ENCODE data around the gene ACACA.

Gene ACACA

DNA sequence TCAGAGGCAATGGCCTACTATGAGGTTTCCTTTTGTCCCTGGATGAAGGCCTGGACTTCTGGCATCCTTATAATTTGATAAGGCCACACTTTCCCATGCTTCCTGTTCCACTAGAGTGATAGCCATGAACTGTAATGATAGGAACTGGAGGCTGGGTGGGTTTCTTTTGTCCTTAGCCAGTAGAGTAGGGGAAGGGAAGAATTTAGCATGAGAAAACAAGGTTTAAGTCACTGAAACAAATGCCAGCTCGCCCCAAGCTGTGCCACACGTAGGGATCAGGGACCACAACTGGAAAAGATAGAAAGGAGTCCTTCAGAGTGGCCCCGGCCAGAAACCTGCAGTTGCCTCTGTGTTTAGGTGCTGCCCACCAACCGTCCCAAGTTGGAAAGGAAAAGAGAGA is 111.7 kb downstream of the ACACA start:
- DNase-seq (ENCODE audit: low read depth in 4 of 4, low spot score in 1 of 4) = no peak

DNA sequence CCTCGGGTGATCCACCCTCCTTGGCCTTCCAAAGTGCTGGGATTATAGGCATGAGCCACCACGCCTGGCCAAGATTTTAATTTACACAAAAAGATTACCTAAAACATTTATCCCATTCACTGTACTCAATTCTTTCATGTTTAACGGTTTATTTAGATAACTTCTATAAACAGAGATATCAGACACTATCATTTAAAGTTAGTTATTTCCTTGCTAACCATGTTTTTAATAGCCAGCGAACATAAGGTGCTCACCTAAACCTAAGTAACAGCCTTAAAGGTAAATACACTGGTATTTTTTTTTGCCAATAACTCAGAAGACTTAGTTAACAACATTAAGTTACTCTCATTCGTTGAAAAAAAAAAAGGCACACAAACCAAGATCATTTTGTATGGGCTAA is 112.9 kb downstream of the ACACA start:
- DNase-seq (ENCODE audit: low read depth in 4 of 4, low spot score in 1 of 4) = no peak

DNA sequence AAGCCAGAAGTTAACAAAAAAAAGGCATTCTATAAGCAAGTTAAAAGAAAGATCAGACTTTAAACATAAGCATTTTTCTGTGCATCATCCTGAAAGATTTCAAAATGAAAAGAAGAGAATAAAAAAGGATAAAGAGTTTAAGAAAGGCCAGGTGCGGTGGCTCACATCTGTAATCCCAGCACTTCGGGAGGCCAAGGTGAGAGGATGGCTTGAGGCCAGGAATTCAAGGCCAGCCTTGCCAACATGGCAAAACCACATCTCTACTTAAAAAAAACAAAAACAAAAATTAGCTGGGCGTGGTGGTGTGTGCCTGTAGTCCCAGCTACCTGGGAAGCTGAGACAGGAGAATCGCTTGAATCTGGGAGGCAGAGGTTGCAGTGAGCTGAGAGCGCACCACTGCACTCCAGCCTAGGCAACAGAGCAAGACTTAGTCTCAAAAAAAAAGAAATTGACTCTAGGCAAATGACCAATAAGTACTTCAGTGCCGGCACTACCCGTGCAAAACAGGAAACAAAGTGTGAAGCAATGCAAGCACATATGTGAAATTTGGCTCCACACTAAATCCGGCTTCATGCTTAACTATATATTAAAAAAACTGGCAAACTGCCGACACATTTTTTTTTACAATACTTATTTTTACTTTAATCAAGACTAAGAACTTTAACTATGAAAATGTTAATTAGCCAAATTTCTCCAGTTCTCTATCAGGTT is 114.1 kb downstream of the ACACA start:
- DNase-seq (ENCODE audit: low read depth in 4 of 4, low spot score in 1 of 4) = no peak

DNA sequence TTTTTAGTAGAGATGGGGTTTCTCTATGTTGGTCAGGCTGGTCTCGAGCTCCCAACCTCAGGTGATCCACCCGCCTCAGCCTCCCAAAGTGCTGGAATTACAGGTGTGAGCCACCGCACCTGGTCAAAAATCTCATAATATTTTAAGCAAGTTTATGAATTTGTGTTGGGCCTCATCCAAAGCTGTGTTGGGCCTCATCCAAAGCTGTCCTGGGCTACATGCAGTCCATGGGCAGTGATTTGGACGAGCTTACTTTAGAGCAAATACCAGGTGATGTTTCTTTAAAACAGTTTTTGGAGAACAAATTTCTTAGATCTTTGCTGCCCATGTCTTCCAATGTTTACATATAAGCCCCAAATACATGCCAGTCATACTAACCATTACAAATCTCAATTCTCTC is 115.3 kb downstream of the ACACA start:
- DNase-seq (ENCODE audit: low read depth in 4 of 4, low spot score in 1 of 4) = no peak

DNA sequence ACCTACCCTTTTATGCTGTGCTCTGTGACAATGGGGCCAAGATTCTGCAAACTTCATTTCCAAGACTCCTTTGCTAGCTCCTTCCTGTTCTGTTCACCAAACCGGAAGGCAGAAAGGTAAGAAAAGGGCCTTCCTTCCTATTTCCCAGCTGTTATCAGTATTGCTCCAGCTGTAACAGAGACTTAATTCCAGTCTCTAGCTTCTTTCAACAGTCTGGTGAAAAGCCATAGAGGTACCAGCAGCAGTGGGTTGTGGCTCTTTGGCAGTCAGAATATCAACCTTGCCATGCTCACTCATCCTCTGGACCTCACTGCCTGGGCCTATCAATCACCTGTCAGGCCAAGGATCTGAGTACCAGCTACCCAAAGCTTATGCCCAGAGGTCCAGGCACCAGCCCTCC is 120.2 kb downstream of the ACACA start:
- no peak for DNase-seq (ENCODE audit: low read depth in 4 of 4, low spot score in 1 of 4)

DNA sequence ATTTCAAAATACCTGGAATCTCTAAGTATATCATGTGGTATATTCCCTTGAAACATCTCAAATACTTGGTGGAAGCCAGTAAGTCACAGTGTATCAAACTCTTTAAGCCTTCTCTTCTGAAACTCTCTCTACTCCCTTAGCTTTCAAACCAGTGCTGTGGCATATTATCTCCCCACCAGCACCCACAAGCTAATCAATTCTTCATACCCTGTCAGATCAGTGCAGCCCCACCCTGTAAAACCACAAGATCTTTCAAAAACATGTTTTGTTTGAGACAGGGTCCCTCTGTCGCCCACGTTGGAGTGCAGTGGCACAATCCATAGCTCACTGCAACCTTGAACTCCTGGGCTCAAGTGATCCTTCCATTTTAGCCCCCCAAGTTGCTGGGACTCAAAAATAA is 122.4 kb downstream of the ACACA start:
- no peak for DNase-seq (ENCODE audit: low read depth in 4 of 4, low spot score in 1 of 4)

DNA sequence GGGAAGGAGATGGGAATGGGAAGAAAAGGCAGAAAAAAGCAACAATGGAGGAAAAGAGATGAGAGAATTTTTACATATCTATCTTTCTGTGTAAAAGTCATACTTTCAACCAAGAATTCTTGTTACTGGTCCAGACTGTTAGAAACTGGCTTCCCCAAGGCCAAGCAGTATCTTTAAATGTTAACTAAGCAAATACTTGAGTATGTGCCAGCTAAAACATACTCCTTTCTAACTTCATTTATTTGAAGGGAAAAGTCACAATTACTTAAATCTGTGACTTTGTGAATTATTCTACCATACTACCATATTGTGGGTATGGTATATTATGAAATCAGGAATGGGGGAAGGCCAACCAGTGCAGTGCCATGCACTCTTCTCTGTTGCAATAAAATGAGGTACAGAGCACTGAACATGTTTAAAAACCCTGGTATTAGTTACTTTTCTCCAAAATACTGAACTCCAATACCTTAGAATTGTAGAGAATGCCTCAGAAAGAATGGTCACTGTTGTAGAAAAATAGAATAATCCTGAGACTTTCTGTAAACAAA is 123.1 kb downstream of the ACACA start:
- no peak for DNase-seq (ENCODE audit: low read depth in 4 of 4, low spot score in 1 of 4)

DNA sequence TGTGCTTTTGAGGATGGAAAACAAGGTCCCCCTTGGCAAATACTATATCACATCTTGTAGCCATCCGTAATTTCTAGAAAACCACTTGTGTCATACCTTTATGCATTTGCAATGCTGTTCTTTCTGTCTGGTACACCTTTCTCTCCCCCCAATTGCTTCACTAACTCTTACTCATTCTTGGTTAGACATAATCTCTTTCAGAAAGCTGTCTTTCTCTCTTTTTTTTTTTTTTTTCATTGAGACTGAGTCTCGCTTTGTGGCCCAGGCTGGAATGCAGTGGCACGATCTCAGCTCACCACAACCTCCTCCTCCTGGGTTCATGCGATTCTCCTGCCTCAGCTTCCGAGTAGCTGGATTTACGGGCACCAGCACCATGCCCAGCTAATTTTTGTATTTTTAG is 125.8 kb downstream of the ACACA start:
- DNase-seq (ENCODE audit: low read depth in 4 of 4, low spot score in 1 of 4) = no peak

DNA sequence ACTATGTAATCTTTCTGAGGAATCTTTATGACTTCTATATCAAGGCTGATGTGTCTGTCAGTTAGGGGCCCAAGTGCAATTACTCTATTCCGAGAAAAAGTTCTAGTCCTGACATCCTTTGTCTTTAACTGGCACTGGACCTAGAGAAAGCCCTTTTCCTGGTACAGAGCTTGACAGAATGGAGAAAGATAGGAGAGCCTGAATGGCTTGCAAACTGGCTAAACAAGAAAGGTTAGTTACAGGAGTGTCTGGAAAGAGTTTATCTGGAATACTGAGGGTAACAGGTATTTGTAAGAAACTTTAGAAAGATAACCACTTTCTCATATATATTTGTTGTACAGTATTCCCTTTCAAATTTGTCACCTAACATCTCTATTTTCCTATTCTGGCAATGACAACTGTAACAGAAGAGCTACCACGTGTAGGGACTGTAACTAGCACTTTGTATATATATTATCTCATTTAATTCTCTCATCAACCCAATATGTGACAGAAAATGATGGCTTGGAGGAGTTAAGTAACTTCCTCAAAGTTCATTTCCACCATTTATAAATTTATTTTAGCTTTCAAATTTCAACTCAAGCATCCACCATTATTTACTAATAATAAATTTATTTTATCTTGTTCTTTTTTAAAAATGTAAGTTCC is 128.3 kb downstream of the ACACA start:
- no peak for DNase-seq (ENCODE audit: low read depth in 4 of 4, low spot score in 1 of 4)

DNA sequence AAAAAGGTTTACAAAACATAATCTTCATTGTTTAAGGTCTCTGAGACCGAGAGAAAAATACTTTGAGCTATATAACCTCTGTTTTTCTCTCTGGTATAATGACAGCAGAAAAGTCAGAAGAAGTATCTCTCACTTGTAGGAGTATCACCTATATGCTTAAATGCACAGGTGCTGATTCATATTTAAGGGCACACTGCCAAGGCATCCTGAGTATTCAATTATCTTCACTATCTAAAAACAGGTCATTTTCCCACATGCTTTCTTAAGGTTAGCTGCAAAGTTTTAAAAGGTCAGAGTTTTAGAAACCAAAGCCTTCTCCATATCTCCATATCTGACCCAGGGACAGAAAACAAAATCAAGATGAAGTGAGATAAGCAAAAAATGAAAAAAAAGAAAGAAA is 130.2 kb downstream of the ACACA start:
- no peak for DNase-seq (ENCODE audit: low read depth in 4 of 4, low spot score in 1 of 4)

DNA sequence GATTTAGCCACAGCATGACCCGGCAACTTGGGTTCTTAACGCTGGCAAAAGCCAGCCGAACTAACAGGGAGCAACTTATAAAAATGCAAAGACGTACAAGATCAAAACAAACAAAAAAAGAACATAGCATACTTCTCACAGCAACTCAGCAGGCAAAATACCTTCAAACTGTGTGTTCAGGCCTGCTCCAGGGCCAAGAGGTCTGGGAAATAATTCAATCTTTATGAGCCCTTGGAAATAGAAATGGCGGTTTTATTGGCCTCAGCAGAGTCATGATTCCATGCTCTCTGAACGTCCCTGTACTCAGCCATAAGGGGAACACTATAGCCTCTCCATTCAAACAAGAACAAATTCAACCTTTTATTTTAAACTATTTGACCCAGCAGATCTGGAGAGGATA is 132.2 kb downstream of the ACACA start:
- DNase-seq (ENCODE audit: low read depth in 4 of 4, low spot score in 1 of 4) = no peak

DNA sequence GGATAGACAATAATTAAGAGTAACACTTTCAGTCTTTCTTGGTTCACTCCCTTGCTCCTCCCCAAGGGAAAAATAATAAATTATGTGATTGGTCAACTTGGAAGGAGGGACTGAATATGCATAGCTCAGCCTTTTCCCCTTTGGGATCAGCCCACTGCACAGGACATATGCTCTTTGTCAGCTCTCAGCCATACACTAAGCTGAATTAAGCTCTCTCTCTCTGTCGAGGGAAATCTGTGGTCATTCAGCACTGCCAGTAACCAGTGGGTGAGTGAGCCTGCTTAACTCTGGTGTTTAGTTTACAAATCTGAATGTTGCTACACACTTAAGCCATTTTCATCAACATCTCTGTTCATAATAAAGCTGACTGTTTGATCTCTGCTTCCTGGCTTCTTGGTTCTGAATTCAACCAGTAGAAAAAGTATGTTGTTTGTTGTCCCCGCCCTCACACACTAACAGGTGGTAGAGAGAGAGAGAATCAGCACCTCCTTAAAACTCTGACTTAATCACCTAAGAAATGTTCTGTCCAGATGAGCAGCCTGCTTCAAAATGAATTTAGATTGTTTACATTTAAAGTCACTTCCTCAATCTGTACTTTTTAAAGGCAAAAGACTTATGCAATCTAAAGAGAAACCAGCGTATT is 133.1 kb downstream of the ACACA start:
- DNase-seq (ENCODE audit: low read depth in 4 of 4, low spot score in 1 of 4) = no peak

DNA sequence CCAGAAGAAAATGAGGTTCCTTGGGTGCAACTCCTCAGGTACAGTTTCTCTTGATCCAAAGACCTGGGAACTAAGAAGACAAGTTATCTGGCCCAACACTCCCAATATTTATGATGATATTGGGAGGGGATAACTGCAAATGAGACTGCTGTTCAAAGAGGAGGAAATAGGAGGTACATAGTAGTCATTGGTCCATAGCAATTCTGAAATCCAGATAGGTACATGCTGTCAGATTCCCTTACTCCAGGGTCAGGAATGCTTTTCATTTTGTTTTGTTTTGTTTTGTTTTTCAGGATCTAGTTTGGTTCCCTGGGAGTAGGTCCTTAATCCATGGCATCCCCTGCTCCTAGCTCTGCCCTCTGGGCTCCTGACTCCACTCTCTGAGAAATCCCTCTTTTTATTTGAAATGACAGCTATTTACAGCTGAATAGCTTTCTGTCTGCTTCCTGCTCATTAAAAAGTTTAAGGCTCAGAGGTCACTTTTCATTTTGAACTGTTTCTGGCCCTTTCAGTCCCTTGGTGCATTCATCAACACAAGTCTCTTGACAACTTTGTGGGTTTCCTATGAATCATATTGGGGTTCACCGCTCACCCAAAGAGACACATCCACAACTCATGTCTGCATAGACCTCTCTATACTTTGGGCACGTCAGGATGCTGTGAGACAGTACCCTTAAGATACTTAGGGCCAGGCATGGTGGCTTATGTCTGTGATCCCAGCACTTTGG is 141.0 kb downstream of the ACACA start:
- DNase-seq (ENCODE audit: low read depth in 4 of 4, low spot score in 1 of 4) = no peak

DNA sequence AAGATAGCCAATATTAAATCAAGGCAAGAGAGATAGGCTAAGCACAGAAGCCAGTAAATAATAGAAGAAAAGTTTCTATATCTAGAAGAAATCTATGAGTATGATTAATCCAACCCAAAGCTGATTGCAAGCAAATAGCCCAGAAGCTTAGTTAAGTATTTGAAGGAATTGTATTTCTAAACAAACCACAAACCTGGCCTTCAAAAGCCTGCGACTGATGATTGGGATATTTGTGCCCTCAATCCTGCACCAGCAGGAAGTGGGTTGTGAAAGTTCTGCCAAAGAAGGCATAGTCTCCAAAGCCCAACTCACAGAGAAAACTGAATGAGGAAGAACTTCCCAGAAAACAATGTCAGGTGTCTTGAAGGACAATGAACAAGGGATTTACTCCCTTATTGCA is 145.3 kb downstream of the ACACA start:
- no peak for DNase-seq (ENCODE audit: low read depth in 4 of 4, low spot score in 1 of 4)

DNA sequence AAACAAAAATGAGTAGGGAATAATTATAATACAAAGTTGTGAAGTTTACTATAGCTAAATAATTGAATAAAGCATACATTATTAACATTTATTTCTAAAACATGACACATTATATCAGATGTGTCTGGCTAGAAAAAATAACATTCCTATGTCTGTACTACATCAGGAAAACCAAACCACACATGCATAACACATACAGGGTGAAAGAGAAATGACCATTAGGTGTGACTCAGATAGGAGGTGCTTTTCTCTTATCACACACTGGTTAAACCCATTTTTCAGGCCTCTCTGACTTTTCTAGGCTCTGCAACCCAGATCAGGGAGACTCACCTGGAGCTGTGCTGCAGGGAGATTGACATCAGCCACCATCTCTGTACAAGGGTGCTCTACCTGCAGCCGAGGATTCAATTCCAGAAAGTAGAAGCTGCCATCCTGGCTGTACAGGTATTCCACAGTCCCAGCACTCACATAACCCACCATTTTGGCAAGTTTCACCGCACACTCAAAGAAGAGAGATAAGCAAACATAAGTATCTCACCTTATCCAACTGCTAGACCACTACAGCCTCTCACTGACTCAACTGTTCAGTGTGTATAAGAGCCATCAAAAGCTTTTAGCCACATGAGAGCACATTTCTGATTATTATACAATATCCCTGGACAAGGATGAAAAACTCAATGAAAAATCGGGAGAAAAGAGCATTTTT is 147.5 kb downstream of the ACACA start:
- no peak for DNase-seq (ENCODE audit: low read depth in 4 of 4, low spot score in 1 of 4)

DNA sequence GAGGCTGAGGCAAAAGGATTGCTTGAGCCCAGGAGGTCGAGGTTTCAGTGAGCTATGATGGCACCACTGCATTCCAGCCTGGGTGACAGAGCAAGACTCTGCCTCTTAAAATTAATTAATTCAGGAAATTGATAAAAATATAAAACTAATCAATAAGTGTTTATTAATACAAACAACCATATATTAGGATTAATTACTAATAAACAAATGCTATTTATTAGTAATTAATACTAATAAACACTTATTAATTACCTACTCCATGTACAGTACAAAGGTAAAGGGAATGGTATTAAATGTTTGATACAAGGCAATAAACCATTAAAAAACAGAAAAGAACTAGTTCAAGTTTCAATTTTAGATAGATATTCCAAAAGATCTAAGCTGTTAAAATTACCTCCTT is 150.0 kb downstream of the ACACA start:
- no peak for DNase-seq (ENCODE audit: low read depth in 4 of 4, low spot score in 1 of 4)

DNA sequence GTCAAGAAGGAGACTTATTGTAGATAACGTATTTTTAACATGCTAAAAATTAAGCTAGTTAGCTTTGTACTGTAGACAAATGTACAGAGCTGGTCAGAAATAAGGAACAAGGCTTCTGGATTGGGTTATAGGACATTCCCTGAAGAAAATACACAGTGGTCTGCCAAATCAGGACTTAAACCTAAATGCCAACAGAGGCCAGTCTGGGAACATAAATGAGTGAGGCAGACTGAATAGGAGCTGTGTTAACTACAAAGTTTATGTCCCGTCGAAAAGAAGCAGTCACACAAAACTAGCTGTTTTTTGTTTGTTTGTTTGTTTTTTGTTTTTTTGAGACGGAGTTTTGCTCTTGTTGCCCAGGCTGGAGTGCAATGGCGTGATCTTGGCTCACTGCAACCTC is 151.2 kb downstream of the ACACA start:
- no peak for DNase-seq (ENCODE audit: low read depth in 4 of 4, low spot score in 1 of 4)

DNA sequence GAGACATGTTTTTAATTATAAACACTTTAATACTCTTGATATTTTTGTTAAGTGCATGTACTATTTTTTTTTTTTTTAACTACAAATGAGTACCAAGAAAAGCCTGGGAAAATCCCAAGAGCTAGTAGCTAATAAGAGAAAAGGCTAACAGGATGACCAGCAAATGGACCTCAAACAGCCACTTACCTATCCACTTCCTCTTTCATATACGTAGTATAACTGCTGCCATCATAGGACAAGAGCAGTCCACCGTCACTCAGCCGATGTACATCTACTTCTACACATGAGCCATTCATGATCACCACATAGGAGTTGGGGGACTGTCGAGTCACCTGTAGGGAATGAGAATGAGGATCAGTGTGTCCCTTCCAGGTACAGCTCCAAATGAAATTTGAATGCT is 158.8 kb downstream of the ACACA start:
- no peak for DNase-seq (ENCODE audit: low read depth in 4 of 4, low spot score in 1 of 4)

DNA sequence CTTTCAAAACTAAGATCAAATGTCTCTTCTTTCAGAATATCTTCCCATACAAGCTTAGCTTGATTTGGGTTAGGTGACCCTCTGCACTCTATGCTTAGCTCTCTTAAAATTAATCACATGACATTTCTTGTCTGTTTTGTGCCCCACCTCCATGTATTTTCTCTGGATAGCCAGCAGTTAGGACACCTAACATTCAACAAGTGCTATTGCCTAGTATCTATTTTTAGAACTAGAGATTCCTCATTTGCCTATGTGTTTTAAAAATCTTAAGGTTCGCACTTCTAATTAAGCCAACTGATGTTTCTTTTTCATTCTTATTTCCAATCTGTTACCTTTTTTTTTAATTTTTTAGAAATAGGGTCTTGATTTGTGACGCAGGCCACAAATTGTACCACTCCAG is 160.6 kb downstream of the ACACA start:
- DNase-seq (ENCODE audit: low read depth in 4 of 4, low spot score in 1 of 4) = no peak

DNA sequence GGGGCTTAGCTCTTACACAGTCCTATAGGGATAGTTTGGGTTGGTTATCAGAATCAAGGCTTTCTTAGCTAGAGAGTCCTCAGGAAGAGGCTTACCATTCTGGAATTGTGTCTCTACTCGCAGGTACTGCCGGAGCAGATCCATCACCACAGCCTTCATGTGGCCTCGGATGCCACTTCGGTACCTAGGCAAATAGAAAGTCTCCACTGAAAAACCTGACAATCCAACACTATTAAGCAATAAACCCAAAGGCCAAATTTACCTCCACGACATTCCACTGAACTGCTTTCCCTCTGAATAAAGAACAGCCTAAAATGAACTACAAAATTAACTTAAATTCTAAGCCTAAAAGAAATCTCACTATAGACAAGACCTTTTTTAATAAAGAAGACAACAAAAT is 166.3 kb downstream of the ACACA start:
- no peak for DNase-seq (ENCODE audit: low read depth in 4 of 4, low spot score in 1 of 4)

DNA sequence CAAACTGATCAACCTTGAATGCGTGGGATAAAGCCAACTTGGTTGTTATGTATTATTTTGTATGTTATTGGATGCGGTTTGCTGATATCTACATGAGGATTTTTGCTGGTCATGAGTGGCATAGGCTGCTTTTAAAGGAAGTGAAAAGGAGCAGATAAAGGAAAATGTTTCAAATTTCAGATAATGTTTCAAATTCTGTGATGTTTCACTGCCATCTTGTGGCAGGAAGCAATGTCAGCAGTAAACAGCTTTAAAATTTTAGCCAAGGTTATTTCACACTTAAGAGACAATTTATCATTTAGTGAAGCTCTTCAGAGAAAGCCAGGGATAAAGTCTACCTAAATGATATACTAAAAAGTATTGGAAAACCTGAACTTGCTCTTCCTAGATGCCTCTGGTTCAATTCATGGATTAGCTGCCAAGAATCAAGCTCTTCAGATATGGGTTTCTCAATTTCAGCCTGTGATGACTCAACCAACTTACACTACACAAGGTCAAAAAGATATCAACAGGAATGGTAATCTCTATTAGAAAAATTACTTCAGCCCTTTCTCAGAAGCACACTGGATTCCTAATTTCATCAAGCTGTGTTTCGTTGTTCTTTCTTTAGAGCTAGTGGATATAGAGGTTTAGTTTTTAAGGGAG is 166.8 kb downstream of the ACACA start:
- no peak for DNase-seq (ENCODE audit: low read depth in 4 of 4, low spot score in 1 of 4)

All from stimulated activated CD4-positive, alpha-beta T cell treated with anti-CD3 and anti-CD28 coated beads, Interleukin-1b, Interleukin-23, amount 100 ng/mL, for 24 hours (primary cell).